HepG2 (cell line): ENCODE measurements around the gene VARS2. TPM values are rescaled to one million over a fixed set of nuclear protein-coding genes. Genes with fewer than 3 reads are reported as not detected.
A peak's percentile ranks its signal among the peaks of the same experiment; 100 is the strongest.

ENCODE experiments used
- ATAC-seq: fragments of 200-7000 bp; cut with Tn5 transposase; 3 replicates; pipeline ENCODE4 v1.9.1; 2020; ENCODE audit warnings: mild to moderate bottlenecking, moderate library complexity
- BruUV-seq: library from RNA; stranded (reverse); fragments of 400-500 nt; replicated peaks from 2 replicates; lab custom pipeline; 2021; lab: Mats Ljungman, UMichigan
- CTCF ChIA-PET: fragments of 300-600 bp; formaldehyde crosslinking; extraction: SDS; loops from one replicate; lab custom pipeline; 2021; ENCODE audit warnings: low total read pairs, inconsistent platforms, low intra/inter-chr PET ratio; lab: Yijun Ruan, JAX
- POLR2A ChIA-PET: fragments of 350-600 bp; sonication (Branson Sonifier 250); formaldehyde crosslinking; loops from one replicate; lab custom pipeline; 2020; ENCODE audit warnings: antibody characterized with exemption, inconsistent platforms; lab: Yijun Ruan, JAX
- DNase-seq: peaks from one replicate; pipeline ENCODE4 v3.0.0-alpha.2; 2015; ENCODE audit warnings: low spot score
- FAIRE-seq: peaks from 3 replicates; lab custom pipeline; 2011; peaks lifted over from hg19 to GRCh38; lab: Jason Lieb, UNC
- H2AFZ ChIP-seq: one replicate; pipeline ENCODE4 v1.6.1; 2011; ENCODE audit warnings: low read length, inconsistent platforms
- H3K27ac ChIP-seq: fragments of 300-600 bp; 3 replicates; pipeline ENCODE4 v1.8.0; 2011; ENCODE audit warnings: mixed run types, mild to moderate bottlenecking, mixed read lengths, low read length, inconsistent platforms; ENCODE audit not compliant: insufficient read depth; ENCODE audit errors: extremely low read length
- H3K27me3 ChIP-seq, 2 experiments: fragments of 200-600 bp in 1 of 2; 2 replicates in 1 of 2; 3 replicates in 1 of 2; pipeline versions ENCODE4 v1.6.0 to v1.8.0; 2011; ENCODE audit warnings: low read length in 2 of 2, mild to moderate bottlenecking in 2 of 2, moderate library complexity in 2 of 2, inconsistent platforms in 1 of 2; ENCODE audit not compliant: insufficient read depth in 2 of 2, control insufficient read depth in 1 of 2
- H3K36me3 ChIP-seq, 2 experiments: fragments of 200-600 bp in 1 of 2; replicated peaks in 1 of 2; 2 replicates in 1 of 2; 3 replicates in 1 of 2; pipeline versions ENCODE4 v1.5.1 to v1.8.0; 2011; ENCODE audit warnings: low read length in 2 of 2, inconsistent platforms in 1 of 2; ENCODE audit not compliant: insufficient read depth in 2 of 2, control insufficient read depth in 1 of 2
- H3K4me1 ChIP-seq: 2 replicates; pipeline ENCODE4 v1.5.1; 2012; ENCODE audit warnings: low read length, inconsistent platforms; ENCODE audit not compliant: insufficient read depth
- H3K4me2 ChIP-seq: 2 replicates; pipeline ENCODE4 v1.6.0; 2011; ENCODE audit warnings: low read depth, low read length, inconsistent platforms
- H3K4me3 ChIP-seq, 3 experiments: fragments of 200-600 bp in 1 of 3; sonication (generic), shearing (Covaris generic) in 1 of 3; replicated peaks in 1 of 3; 2 replicates each; pipeline ENCODE4 v1.5.1; 2011 to 2016; ENCODE audit warnings: low read length in 3 of 3, inconsistent platforms in 2 of 3, low read depth in 2 of 3, mild to moderate bottlenecking in 2 of 3, control low read depth in 1 of 3, mixed read lengths in 1 of 3; ENCODE audit not compliant: insufficient read depth in 1 of 3
- H3K79me2 ChIP-seq: one replicate; pipeline ENCODE4 v1.6.1; 2011; ENCODE audit warnings: low read length, inconsistent platforms; ENCODE audit not compliant: insufficient read depth
- H3K9ac ChIP-seq: 2 replicates; pipeline ENCODE4 v1.6.0; 2011; ENCODE audit warnings: mild to moderate bottlenecking, low read depth, low read length, inconsistent platforms; ENCODE audit not compliant: insufficient read depth
- H3K9me3 ChIP-seq: 2 replicates; pipeline ENCODE4 v1.5.1; 2012; ENCODE audit warnings: mild to moderate bottlenecking, low read length
- H4K20me1 ChIP-seq: 2 replicates; pipeline ENCODE4 v1.6.0; 2011; ENCODE audit warnings: inconsistent platforms, mild to moderate bottlenecking, low read length, moderate library complexity; ENCODE audit not compliant: insufficient read depth
- BHLHE40 ChIP-seq: IDR thresholded peaks from 2 replicates; pipeline ENCODE4 v1.6.1; 2011; ENCODE audit warnings: low read length, improper control_type of control experiment
- NONO ChIP-seq, 2 experiments: fragments of 450-650 bp in 1 of 2; sonication (generic) in 1 of 2; formaldehyde crosslinking in 1 of 2; IDR thresholded peaks in 1 of 2; conservative IDR thresholded peaks in 1 of 2; 2 replicates each; pipeline versions ENCODE4 v1.6.1 to v1.8.0; 2017 to 2022; ENCODE audit warnings: mild to moderate bottlenecking in 1 of 2, missing genetic modification reagents in 1 of 2, moderate library complexity in 1 of 2
- REXO4 ChIP-seq: sonication (generic); formaldehyde crosslinking; IDR thresholded peaks from 2 replicates; pipeline ENCODE4 v1.8.0; 2022; ENCODE audit warnings: missing genetic modification reagents, mild to moderate bottlenecking, borderline replicate concordance
- RNF2 ChIP-seq: fragments of 450-650 bp; conservative IDR thresholded peaks from 2 replicates; pipeline ENCODE4 v1.6.1; 2016; ENCODE audit warnings: low read depth
- WGBS: methylation state at CpG from one replicate; pipeline ENCODE4 v1.1.6; 2017; ENCODE audit warnings: low lambda C conversion rate; 5-methylcytosine and 5-hydroxymethylcytosine counted together
- in situ Hi-C: cut with HindIII; loops from 2 replicates; pipeline ENCODE4 v1.10.0; 2017; ENCODE audit warnings: low pct_unique_long_range_greater_than_20kb; ENCODE audit not compliant: extremely low pct_ligation_motif_present
- intact Hi-C: fragments of 100-400 bp; cut with micrococcal nuclease; formaldehyde crosslinking; loops from one replicate; pipeline ENCODE4 v1.10.0; 2022; ENCODE audit not compliant: unreplicated experiment
- polyA plus RNA-seq, 8 experiments: library from polyadenylated mRNA; depleted of rRNA in 3 of 8; stranded (reverse) in 7 of 8; unstranded in 1 of 8; fragments of >200 nt; fragmentation: Illumina TruSeq in 4 of 8; extraction: Trizol in 4 of 8; gene quantifications; 2 replicates each; pipeline versions ENCODE4 v1.2.1 to v1.2.3, GENCODE V29; 2011 to 2016; ENCODE audit warnings: low read depth in 4 of 8, missing spikeins in 1 of 8, mixed read lengths in 1 of 8; ENCODE audit not compliant: insufficient read depth in 1 of 8
- total RNA-seq, 5 experiments: library from RNA; depleted of rRNA; stranded (reverse); fragments of >200 nt; fragmentation: Illumina TruSeq; extraction: Trizol; gene quantifications; 2 replicates each; pipeline ENCODE4 v1.2.3, GENCODE V29; 2016; ENCODE audit warnings: low read depth in 1 of 5
- TF ChIP-seq, protein P1 (sequence below): sonication (generic); formaldehyde crosslinking; IDR thresholded peaks from 2 replicates; pipeline ENCODE4; 2020; ENCODE audit warnings: missing genetic modification reagents, mild to moderate bottlenecking, borderline replicate concordance
- TF ChIP-seq, protein P2 (sequence below): sonication (generic); formaldehyde crosslinking; IDR thresholded peaks from 2 replicates; pipeline ENCODE4 v1.9.0; 2022; ENCODE audit warnings: low read depth, missing genetic modification reagents
- TF ChIP-seq, protein P3 (sequence below): sonication (generic); formaldehyde crosslinking; IDR thresholded peaks from 2 replicates; pipeline ENCODE4 v1.8.0; 2022; ENCODE audit warnings: missing genetic modification reagents, mild to moderate bottlenecking, inconsistent platforms, borderline replicate concordance

Gene VARS2
- total and polyA plus RNA-seq, 2 of the 13 experiments (the other 11 are each of a cell fraction or from before 2014, with no cell fraction given) = 61.8 to 71.8 TPM

DNA sequence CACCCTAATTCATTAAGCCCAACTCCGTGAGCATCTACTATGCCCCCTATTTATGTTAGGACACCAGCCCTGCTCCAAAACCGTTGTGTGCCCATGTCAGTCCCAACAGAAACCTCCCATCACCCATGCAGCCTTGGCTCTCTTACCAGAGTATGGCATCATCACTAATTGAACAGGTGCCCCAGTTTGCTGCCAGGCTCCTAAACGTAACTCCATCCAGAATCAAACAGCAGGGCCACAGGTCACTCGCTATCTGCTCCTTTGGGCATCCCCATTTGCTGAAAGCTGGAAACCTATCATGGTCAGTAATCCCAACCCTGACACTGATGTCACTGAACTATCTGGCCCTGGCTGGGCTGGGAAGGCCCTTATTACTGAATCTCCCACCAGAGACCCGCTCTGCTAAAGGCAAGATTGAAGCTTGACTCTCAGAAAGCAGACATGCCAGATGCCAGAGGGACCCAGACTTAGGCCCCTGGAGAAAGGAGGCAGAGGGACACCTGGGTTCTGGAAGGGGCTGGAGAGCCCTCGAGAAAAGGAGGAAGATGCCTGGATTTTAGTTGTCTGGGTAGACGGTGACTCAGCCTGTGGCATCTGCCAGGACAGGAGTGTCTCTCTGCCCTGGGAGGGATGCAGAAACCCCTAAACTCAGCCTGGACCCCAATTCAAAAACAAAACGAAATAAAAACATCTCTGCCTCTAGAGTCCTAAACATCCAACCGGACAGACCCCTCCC lies 40.8 kb downstream of the VARS2 start:
- POLR2A ChIA-PET = no interaction called here
- no peaks in the 10 kb centered on the region for H3K36me3 ChIP-seq
- CTCF ChIA-PET = no interaction called here
- no peak overlapping the region for H3K4me3 ChIP-seq
- no peaks in the 10 kb centered on the region for H3K79me2 ChIP-seq
- ATAC-seq (no peak), FAIRE-seq (no peak), DNase-seq (no peak)
- in situ Hi-C loops = no loop called here
- H3K27me3 ChIP-seq = peaks cover 2 to 48% of the 10 kb centered on the region in 2 experiments; a peak in 4 of 5 replicates
- 8% methylated on average over 8 of the region's 9 CpGs for WGBS
- H3K4me1 ChIP-seq = no peaks in the 10 kb centered on the region
- BruUV-seq = no TSS peak
- H3K4me2 ChIP-seq = no peak overlapping the region
- H3K27ac ChIP-seq = no peak overlapping the region
- H3K9me3 ChIP-seq = no peaks in the 10 kb centered on the region
- TF ChIP-seq, protein P1, sequence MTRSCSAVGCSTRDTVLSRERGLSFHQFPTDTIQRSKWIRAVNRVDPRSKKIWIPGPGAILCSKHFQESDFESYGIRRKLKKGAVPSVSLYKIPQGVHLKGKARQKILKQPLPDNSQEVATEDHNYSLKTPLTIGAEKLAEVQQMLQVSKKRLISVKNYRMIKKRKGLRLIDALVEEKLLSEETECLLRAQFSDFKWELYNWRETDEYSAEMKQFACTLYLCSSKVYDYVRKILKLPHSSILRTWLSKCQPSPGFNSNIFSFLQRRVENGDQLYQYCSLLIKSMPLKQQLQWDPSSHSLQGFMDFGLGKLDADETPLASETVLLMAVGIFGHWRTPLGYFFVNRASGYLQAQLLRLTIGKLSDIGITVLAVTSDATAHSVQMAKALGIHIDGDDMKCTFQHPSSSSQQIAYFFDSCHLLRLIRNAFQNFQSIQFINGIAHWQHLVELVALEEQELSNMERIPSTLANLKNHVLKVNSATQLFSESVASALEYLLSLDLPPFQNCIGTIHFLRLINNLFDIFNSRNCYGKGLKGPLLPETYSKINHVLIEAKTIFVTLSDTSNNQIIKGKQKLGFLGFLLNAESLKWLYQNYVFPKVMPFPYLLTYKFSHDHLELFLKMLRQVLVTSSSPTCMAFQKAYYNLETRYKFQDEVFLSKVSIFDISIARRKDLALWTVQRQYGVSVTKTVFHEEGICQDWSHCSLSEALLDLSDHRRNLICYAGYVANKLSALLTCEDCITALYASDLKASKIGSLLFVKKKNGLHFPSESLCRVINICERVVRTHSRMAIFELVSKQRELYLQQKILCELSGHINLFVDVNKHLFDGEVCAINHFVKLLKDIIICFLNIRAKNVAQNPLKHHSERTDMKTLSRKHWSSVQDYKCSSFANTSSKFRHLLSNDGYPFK (CRISPR knock-in tag) = no peak
- TF ChIP-seq, protein P2, sequence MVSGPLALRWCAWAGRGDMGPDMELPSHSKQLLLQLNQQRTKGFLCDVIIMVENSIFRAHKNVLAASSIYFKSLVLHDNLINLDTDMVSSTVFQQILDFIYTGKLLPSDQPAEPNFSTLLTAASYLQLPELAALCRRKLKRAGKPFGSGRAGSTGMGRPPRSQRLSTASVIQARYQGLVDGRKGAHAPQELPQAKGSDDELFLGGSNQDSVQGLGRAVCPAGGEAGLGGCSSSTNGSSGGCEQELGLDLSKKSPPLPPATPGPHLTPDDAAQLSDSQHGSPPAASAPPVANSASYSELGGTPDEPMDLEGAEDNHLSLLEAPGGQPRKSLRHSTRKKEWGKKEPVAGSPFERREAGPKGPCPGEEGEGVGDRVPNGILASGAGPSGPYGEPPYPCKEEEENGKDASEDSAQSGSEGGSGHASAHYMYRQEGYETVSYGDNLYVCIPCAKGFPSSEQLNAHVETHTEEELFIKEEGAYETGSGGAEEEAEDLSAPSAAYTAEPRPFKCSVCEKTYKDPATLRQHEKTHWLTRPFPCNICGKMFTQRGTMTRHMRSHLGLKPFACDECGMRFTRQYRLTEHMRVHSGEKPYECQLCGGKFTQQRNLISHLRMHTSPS (CRISPR knock-in tag) = no peak
- TF ChIP-seq, protein P3, sequence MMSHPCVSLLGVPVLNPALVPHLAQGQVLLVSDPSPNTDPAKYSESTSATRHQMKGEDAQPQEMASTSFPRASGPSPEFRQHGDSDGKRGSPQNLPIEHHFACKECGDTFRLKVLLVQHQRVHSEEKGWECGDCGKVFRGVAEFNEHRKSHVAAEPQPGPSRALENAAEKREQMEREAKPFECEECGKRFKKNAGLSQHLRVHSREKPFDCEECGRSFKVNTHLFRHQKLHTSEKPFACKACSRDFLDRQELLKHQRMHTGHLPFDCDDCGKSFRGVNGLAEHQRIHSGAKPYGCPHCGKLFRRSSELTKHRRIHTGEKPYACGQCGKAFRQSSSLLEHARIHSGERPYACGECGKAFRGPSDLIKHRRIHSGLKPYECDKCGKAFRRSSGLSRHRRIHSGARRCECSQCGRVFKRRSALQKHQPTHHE (CRISPR knock-in tag) = no peak
- no peak for TF ChIP-seq NONO (IDR thresholded peaks at IDR 0.05)
- no peak for TF ChIP-seq NONO (CRISPR knock-in tag; conservative IDR thresholded peaks at IDR 0.05)
- no peak for TF ChIP-seq REXO4
- no peak for TF ChIP-seq BHLHE40
- 0 out of 2 replicates have a peak, but pooled peaks have one; percentile 44 for TF ChIP-seq RNF2
- no peaks in the 10 kb centered on the region for H4K20me1 ChIP-seq
- intact Hi-C loops = no loop called here
- no peak overlapping the region for H3K9ac ChIP-seq
- H2AFZ ChIP-seq = no peak overlapping the region
